Esophagus (tissue), 2 donors: ENCODE measurements around the gene SMARCC1. TPM values are rescaled to one million over a fixed set of nuclear protein-coding genes. Genes with fewer than 3 reads are reported as not detected.

Experiments used
- H3K27ac ChIP-seq, 2 donors: one replicate each; pipeline ENCODE4 v1.5.1; 2013; ENCODE audit warnings: low read depth in 2 of 2, mild to moderate bottlenecking in 2 of 2, inconsistent platforms in 1 of 2, low read length in 1 of 2, moderate library complexity in 1 of 2
- H3K27me3 ChIP-seq, 2 donors: one replicate each; pipeline ENCODE4 v1.6.1; 2013; ENCODE audit warnings: low read length in 2 of 2, control low read depth in 1 of 2, mild to moderate bottlenecking in 1 of 2; ENCODE audit not compliant: insufficient read depth in 2 of 2, control insufficient read depth in 1 of 2
- H3K36me3 ChIP-seq, 2 donors: one replicate each; pipeline ENCODE4 v1.6.1; 2013; ENCODE audit warnings: low read length in 1 of 2; ENCODE audit not compliant: control insufficient read depth in 2 of 2, insufficient read depth in 2 of 2
- H3K4me1 ChIP-seq, 2 donors: one replicate each; pipeline ENCODE4 v1.6.1; 2013; ENCODE audit warnings: low read length in 1 of 2; ENCODE audit not compliant: control insufficient read depth in 2 of 2, insufficient read depth in 2 of 2
- H3K4me3 ChIP-seq, 2 donors: one replicate each; pipeline ENCODE4 v1.5.1; 2013; ENCODE audit warnings: low read length in 2 of 2, mild to moderate bottlenecking in 2 of 2, low read depth in 1 of 2, moderate library complexity in 1 of 2
- H3K9me3 ChIP-seq, 2 donors: one replicate each; pipeline ENCODE4 v1.6.1; 2013; ENCODE audit warnings: mild to moderate bottlenecking in 2 of 2, low read depth in 1 of 2, low read length in 1 of 2, moderate library complexity in 1 of 2; ENCODE audit not compliant: control insufficient read depth in 2 of 2, insufficient read depth in 1 of 2
- WGBS, 2 donors: extraction: QIAGEN DNeasy Blood & Tissue Kit; methylation state at CpG; one replicate each; pipeline ENCODE4 v1.1.7; 2013; 5-methylcytosine and 5-hydroxymethylcytosine counted together
- polyA plus RNA-seq, 2 donors: library from polyadenylated mRNA; stranded (reverse); fragments of 200-250 nt; gene quantifications; one replicate each; pipeline ENCODE4 v1.2.3, GENCODE V29; 2013
- donor health status: healthy with polysubstance abuse.
- donor health status: Bipolar disorder and iron deficiency.

SMARCC1 gene
- polyA plus RNA-seq, 2 donors, result 11.0 to 13.8 TPM

DNA sequence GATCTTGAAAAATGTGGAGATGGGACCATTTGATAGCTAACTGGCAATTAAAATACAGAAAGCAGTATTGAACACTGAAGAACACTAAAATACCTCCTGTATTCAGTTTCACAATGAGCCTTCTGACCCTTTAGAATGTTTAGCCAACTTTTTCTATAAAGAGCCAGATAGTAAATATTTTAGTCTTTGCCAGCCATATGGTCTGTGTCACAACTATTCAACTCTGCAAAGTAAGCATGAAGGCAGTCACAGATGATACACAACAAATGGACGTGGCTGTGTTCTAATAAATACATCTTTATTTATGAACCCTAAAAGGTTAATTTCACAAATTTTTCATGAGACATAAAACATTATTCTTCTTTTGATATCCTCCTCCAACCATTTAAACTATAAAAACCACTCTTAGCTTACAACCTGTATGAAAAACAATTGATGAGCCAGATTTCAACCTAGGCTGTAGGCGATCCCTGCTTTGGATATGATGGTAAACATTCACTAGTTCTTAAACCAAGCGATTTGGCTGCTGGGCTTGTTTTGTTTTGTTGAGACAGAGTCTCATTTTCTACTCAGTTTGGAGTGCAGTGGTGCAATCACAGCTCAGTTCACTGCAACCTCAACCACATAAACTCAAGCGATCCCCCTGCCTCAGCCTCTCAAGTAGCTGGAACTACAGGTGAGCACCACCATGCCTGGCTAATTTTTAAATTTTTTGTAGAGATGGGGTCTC lies 189.5 kb downstream of the SMARCC1 start:
- no peak overlapping the region for H3K4me3 ChIP-seq
- H3K9me3 ChIP-seq, result no peaks in the 10 kb centered on the region
- 78 to 80% methylated on average over 4 of the region's 4 CpGs for WGBS, 2 donors
- H3K27ac ChIP-seq, result no peak overlapping the region
- no peaks in the 10 kb centered on the region for H3K27me3 ChIP-seq
- H3K36me3 ChIP-seq, result peaks cover 4 to 16% of the 10 kb centered on the region in 2 donors
- no peaks in the 10 kb centered on the region for H3K4me1 ChIP-seq

DNA sequence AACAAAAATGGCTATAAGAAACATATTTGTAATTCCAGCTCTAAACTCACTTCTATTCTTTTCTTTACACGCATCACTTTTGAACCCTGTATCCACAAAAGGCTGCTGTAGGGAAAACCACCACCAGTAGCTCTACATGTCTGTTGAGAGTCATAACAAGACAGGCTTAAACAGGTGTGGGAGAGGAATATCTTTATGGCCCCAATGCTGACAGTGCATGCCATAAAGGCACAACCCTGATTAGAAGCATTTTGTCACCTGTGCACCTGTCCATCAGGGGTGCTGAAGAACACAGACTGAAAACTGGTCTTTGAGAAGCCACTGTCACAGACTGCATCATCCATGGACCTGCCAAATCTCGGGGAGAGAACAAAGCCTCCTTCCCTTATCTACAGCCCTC lies 191.5 kb downstream of the SMARCC1 start:
- Histone ChIP-seq H3K9me3 (no peaks in the 10 kb centered on the region), H3K36me3 (peaks cover 4 to 18% of the 10 kb centered on the region in 2 donors), H3K27me3 (no peaks in the 10 kb centered on the region), H3K27ac (no peak overlapping the region), H3K4me3 (no peak overlapping the region), H3K4me1 (no peaks in the 10 kb centered on the region)
- WGBS, 2 donors, result 88 to 90% methylated on average over 2 of the region's 2 CpGs

DNA sequence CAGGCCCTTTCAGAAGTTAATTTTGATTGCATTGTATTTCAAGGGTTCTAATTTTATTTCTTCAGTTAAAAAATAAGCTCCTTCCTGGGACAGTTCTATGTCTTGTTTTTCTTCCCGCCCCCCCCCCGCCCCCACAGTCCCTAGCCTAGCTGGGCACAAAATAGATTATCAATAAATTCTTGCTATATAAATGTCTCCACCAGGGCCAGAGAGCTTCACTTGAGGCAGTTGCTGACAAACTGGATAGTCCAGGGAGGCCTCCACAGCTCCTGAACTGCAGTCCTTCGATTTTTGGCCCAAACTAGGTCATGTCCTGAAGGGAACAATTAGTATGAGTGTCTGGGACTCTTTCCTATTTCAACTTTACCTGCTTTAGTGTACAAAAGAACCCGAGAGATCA lies 193.1 kb downstream of the SMARCC1 start:
- no peaks in the 10 kb centered on the region for H3K4me1 ChIP-seq
- 90 to 91% methylated on average over 4 of the region's 4 CpGs for WGBS, 2 donors
- no peak overlapping the region for H3K4me3 ChIP-seq
- H3K9me3 ChIP-seq, result no peaks in the 10 kb centered on the region
- no peaks in the 10 kb centered on the region for H3K27me3 ChIP-seq
- H3K27ac ChIP-seq, result no peak overlapping the region
- peaks cover 4 to 19% of the 10 kb centered on the region in 2 donors for H3K36me3 ChIP-seq

DNA sequence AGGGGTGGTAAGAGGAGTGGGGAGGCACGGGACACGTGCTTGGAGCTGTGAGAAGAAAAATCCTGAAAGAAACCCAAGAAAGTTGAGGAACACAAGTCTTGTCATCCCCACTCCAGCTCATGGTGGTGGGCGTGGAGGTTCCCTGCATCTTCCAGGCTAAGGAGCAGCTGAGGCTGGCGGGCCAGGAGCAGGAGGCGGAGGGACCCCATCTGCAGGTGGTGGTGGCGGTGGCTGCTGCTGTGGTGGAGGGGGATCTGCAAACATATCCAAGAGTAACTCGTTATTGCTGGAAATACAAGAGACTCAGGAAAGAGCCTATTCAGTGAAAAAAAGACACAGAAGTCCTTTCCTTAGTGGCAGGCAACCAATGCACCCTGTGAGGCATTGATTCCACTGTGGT lies 193.6 kb downstream of the SMARCC1 start:
- Histone ChIP-seq H3K4me1 (no peaks in the 10 kb centered on the region), H3K9me3 (no peaks in the 10 kb centered on the region), H3K4me3 (no peak overlapping the region), H3K27ac (no peak overlapping the region), H3K27me3 (no peaks in the 10 kb centered on the region), H3K36me3 (peaks cover 4 to 19% of the 10 kb centered on the region in 2 donors)
- WGBS, 2 donors, result 93 to 94% methylated on average over 7 of the region's 7 CpGs

DNA sequence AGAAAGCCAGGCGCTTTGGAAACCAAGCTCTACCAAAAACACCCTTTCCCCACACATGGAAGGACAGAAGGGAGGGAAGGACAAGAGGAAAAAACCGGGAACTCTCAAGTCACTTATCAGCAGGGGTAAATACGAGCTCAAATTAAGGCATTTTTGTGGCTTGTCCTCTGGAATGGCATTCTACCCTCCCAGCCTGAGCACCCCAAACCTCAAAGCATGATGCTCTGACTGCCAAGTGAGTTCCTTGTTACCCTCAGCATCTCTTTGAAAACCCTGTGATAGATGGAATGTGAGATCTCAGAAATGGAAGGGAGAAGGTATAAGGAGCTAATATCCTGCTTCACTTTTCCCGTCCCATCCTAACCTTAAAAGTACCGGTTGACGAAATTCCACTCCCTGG lies 194.9 kb downstream of the SMARCC1 start:
- Histone ChIP-seq H3K4me3 (no peak overlapping the region), H3K9me3 (no peaks in the 10 kb centered on the region), H3K4me1 (no peaks in the 10 kb centered on the region), H3K27me3 (no peaks in the 10 kb centered on the region), H3K27ac (no peak overlapping the region), H3K36me3 (peaks cover 4 to 19% of the 10 kb centered on the region in 2 donors)
- 92 to 93% methylated on average over 6 of the region's 6 CpGs for WGBS, 2 donors

DNA sequence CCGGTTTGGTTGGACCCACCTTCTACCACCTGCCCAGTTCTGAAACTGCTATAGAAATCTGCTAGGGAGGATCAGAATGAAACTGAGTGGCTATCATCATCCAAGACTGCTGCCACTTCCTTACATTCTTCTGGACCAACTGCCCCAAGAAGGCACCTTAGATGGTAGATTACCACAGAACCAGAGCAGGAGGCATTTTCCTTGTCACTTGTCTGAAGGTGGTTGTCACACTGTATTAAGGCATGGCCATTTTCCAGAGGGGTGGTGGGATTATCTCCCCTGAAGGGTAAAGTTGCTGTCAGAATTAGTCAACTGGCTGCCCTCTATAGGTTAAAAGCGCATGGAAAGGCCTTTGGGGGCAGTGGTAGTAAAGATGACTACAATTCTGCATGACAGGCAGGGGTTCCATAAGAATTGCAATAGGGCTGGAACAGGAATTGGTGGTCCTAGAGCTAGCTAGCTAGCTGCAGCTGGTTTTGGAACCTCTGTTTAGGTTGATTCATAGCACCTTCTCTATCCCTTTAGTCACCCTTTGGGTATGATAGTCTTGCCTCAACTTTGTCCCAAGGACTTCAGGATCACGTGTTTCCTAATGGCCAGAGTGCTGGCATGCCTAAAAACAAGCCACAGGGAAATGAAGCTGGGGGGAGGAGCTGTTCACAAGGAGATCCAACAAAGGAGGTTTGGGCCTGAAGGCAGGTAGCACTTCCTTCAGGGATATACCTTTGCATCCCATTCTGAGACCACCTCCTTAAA lies 198.2 kb downstream of the SMARCC1 start:
- Histone ChIP-seq H3K36me3 (peaks cover 0 to 11% of the 10 kb centered on the region in 2 donors), H3K27me3 (no peaks in the 10 kb centered on the region), H3K4me1 (peaks cover 0 to 6% of the 10 kb centered on the region in 2 donors), H3K9me3 (peaks cover 0 to 2% of the 10 kb centered on the region in 2 donors), H3K4me3 (no peak overlapping the region), H3K27ac (no peak overlapping the region)
- WGBS, 2 donors, result 73 to 89% methylated on average over 3 of the region's 3 CpGs

DNA sequence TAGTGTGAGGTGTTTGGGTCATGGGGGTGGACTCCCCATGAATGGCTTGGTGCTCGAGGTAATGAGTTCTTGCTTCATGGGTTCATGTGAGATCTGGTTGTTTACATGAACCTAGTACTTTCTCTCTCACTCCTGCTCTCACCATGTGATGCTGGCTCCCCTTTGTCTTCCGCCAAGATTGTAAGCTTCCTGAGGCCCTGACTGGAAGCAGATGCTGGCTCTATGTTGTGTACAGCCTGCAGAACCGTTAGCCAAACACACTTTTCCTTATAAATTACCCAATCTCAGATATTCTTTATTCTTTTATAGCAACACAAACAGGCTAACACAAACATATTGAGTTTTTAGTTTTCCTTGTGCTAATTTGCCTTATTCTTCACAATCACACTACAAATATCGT lies 199.9 kb downstream of the SMARCC1 start:
- Histone ChIP-seq H3K4me1 (peaks cover 5 to 11% of the 10 kb centered on the region in 2 donors), H3K4me3 (no peak overlapping the region), H3K27ac (no peak overlapping the region), H3K36me3 (peaks cover 0 to 2% of the 10 kb centered on the region in 2 donors), H3K9me3 (peaks cover 0 to 2% of the 10 kb centered on the region in 2 donors), H3K27me3 (no peaks in the 10 kb centered on the region)
- 77 to 82% methylated on average over 4 of the region's 4 CpGs for WGBS, 2 donors

DNA sequence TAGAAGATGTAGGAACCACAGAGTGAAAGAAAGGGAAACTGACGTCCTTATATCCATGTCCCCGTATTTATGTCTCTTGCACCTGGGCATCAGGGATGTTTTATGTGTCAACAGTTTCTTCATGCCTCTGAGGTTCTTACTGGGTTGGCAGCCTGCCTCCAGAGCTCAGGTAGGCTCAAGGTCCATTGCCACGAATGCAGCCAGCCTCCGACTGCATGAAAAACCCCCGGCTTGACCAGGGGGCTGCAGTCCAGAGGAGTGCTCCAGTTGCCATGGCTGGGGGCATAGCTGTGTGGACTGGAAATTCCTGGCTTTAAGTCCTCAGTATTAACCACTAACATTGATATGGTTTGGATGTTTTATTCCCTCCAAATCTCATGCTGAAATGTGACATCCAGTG lies 200.3 kb downstream of the SMARCC1 start:
- peaks cover 5 to 11% of the 10 kb centered on the region in 2 donors for H3K4me1 ChIP-seq
- 53 to 64% methylated on average over 5 of the region's 5 CpGs for WGBS, 2 donors
- peaks cover 0 to 2% of the 10 kb centered on the region in 2 donors for H3K9me3 ChIP-seq
- H3K4me3 ChIP-seq, result no peak overlapping the region
- no peak overlapping the region for H3K27ac ChIP-seq
- peaks cover 0 to 2% of the 10 kb centered on the region in 2 donors for H3K36me3 ChIP-seq
- H3K27me3 ChIP-seq, result no peaks in the 10 kb centered on the region

DNA sequence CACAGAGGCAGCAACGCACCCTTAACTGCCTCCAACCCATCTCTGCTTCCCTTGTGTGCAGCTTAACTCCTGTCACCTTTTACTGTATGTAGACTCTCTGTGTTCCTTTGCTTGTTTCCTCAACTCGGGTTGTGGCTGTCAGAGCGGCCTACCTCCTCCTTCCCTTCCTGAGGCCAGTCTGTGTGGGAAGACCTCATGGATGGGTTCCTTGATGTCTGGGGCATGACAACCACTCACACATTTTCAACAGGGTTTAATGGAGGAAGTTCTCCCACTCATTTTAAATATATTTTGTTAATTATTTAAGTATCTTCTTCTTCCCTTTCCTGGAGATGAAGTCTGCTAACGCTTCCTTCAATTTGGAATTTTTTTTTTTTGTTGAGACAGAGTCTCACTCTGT lies 201.2 kb downstream of the SMARCC1 start:
- WGBS, 2 donors, result 68 to 75% methylated on average over 4 of the region's 4 CpGs
- Histone ChIP-seq H3K9me3 (peaks cover 0 to 2% of the 10 kb centered on the region in 2 donors), H3K27me3 (no peaks in the 10 kb centered on the region), H3K4me1 (peaks cover 5 to 11% of the 10 kb centered on the region in 2 donors), H3K4me3 (no peak overlapping the region), H3K27ac (no peak overlapping the region), H3K36me3 (peaks cover 0 to 2% of the 10 kb centered on the region in 2 donors)
